GM19351 (cell line): Measurements from ENCODE around the gene NTM.

Experiments
- ATAC-seq: cut with Tn5 transposase; IDR thresholded peaks from one replicate; pipeline ENCODE4 v1.9.1; 2021; ENCODE audit warnings: mild to moderate bottlenecking, moderate library complexity; ENCODE audit not compliant: unreplicated experiment

The NTM gene

DNA sequence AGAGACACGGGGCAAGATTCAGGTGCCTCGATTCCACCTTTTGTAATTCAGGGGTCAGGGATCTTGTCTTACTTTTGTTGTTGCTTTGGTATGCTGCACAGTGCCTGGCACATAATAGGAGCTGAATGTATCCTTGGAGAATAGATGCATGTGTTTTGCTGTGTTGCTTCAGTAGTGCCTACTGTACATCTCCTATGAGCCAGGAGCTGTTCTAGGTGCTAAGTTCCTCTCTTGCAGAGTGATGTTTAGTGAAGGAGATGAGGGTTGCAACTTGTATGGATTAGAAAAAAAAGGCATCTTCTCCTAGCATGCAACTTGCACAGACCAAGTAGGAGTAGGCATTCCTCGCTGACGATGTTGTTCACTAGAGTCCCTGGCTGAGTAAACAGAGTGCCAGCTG is 555.4 kb downstream of the NTM start:
- ATAC-seq: no peak

DNA sequence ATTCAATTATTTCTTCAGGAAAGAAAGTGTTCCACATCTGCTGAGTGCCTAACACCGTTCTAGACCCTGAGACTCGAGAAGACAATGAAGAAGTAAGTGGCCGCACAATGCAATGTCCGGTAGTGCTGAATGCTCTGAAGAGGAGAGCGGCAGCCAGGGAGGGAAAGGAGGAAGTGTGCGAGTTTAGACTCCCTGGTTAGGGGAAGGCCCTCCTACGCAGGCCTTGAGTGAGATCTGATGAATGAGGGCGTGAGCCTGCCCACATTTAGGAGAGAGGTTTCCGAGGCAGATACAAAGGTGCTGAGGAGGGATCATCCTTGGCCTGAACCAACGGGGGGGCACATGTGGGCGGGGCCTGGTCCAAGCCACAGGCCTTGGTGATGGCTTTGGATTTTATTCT is 558.6 kb downstream of the NTM start:
- ATAC-seq: no peak

DNA sequence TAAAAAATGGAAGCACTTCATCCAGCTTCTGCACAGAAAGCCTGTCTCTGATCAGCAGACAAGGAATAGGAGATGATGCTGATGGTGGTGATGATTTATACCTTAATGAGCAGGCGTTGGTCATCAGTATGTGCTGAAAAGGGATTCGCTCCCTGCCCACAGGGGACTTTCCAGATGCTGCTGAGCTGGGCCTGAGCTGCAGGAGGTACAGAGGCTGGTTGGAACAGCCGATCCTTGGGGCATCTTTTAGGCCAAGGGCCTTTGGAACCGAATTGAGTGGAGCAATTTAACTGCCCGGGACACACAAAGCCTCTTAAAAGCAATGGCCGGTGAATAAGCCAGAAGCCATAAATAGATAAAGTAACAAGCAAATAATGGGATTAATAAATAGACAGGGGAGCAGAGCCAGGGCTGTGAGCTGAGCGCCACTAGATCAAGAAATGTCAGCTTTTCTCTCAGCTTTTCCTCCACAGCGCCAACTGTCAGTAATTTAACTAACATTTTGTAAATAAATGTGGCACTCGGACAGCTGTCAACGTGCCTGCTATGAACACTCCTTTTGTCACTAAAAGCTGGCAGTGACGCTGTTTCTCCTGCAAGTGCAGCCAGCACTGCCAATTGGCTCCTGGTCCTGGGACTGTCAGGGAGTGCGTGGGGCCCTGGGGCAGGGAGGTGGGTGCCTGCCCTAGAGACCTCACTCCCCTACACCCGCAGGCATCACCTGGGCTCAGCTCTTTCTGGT is 562.3 kb downstream of the NTM start:
- no peak for ATAC-seq

DNA sequence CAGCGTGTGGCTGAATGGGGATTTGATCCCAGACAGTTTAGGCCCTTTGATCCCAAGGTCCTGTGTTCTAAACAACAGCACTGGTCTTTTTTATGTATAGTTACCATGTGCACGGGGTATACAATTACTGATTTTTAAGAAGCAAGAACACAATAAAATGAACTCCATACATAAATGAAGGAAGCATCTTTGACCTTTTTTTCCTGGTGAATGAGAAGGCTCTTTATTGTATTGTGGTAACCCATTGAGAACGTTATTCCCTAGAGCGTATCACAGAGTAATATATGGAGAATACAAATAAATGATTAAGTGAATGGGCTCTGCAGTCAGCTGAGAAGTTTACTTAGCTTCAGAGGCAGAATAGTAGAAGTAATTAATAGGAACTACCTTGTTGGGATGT is 563.6 kb downstream of the NTM start:
- ATAC-seq: no peak

DNA sequence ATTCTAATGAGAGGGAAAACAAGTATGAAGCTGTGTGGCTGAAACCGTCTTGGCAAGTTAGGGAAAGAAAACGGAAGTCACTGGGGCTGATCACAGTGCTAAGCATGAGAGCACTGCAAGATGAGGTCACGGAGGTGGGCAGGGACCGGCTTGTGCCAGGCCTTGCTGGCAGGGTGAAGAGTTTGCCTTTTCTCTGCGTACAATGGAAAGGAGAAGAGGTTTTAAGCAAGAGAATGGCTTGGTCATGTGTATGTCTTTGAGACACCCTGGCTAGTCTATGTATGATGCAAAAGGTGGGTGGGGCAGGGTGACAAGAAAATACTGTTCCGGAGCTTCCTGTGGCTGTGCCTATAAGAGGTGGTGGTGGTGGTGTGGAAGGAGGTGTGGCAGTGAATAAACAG is 567.9 kb downstream of the NTM start:
- no peak for ATAC-seq

DNA sequence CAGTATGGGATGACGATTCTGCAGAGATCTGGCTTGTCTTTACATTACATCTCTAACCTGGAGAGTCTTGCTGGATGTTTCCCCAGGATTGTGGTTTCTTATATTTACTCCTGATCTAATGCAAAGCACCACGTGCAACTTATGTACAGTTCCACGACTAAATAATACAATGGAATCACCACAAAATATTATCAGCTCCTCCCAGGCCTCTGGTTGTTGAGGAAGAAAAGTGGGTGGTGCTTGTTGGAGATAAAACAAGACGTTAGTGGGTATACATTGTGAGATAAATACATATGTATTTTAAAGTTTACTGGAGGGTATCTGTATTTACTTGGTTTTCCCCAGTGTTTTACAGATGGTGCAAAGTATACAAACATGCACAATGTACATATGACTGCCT is 569.7 kb downstream of the NTM start:
- no peak for ATAC-seq

DNA sequence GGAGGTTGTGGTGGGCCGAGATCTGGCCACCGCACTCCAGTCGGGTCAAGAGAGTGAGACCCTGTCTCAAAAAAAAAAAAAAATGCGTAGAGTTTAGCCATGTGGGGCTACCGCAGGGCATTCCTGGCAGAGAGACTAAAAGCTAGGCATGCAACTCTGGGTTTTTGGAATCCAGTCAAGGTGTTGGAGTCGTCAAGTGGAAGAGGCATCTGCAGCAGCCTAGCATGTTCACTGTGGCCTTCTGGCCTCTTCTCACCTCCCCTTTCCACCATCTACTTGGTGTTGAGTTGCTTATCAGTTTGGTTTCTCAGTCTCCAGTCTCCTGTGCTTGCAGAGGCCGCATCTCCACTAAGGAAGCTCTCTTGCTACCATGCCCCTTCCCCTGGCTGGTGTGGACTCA is 572.5 kb downstream of the NTM start:
- ATAC-seq: no peak

DNA sequence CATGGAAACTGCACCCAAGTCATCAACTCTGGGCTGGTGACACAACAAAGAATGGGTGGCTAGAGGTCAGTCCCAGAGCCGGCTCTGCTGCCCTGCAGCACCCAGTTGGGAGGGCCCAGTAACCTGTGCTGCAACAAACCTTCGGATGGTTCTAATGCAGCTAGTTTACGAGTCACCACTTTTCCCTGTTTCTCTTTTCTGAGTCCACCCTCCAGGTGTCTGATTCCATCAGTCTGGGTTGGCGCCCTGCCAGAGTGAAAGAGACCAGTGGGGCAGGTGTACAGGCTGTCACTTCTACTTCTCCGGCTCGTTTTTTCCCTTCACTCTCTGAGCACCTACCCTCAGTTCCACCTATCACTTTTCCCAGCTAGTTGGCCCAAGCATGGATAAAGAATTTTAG is 572.9 kb downstream of the NTM start:
- no peak for ATAC-seq

DNA sequence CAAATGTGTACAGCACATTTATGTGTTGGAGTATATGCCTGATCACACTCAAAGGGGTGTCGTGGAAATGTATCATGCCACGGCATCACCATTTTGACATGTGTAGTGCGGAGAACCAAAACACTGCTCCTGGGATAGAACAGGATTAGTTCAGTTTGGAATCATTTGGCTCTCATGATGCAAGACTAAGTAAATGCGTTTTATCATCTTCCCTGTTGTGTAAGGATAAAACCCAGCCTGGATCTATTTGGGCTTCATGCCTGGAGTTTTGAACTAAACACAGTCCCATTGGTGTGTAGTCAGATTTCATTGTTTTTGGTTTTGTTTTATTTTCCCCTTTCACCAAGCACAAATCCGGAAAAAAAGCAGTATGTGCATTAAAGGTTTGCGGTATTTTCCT is 574.3 kb downstream of the NTM start:
- no peak for ATAC-seq

DNA sequence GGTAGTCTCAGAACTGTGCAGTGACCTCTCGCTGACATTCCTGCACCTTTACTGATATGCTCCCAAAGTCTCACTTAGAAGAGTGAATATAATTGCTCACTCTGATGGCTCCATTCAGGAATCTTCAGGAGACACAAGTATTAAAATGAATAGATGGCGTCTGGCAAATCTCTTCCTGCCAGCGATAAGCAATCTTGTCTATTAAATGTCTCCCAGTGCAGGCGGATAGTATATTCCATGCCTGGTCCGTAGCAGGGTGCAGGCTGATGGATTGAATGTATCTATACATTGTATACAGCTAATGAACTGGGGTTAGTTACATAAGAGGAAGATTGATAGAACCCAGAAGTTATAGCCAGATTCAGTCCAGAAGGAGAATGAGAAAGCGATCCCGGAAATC is 575.3 kb downstream of the NTM start:
- ATAC-seq: no peak

DNA sequence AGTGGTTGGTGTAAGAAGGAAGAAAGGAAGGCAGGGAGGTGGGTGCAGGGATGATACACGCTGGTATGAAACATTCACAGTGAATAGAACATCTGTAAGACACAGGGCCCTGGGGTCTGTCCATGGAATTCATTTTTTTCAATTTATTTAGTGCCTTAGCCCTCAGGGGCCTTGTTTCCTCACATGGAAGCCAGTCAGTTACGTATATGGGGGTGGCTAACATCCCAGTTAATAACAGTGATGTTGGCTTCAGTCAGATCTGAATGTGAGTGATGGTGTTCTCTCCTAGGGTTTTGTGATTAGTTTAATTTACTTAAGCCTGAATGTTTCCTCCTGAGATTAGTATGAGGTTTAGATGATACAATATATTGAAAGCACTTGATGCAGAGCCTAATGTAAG is 577.1 kb downstream of the NTM start:
- no peak for ATAC-seq

DNA sequence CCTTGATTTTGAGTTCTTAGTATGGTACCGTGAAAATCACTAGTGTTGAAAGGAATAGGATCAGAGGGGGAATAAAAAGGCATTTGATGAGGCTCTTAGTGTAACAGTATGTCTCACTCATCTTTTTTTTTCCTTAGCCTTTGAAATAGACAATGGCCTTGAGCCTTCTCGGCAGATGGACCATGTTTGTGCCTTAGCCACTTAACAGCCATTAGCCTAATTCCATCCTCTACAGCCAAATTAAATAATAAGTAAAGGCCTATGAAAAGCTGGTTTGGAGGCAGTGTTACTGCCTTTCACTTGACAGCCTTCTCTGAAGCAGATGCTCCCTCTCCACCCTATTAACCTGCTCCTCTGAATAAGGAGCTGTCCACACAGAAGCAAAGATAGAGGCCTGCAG is 580.7 kb downstream of the NTM start:
- ATAC-seq: no peak

DNA sequence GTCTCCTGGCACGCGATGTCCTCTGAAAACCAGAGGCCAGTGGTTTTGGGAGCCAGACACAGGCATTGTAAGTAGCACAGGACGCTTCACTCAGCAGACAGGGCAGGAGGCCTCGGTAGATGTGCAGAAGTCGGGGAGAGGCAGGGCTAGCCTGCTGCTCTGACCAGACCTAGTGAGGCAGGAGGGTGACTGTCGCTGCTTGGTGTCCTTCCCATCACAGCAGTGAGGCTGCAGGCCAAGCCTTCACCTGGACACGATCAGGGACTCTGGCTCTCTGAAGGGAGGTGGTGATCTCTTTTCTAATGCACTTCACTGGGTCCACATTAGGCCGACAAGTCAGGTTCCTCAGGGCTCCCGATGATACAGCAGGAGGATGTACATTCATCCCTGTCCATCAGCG is 583.7 kb downstream of the NTM start:
- no peak for ATAC-seq

DNA sequence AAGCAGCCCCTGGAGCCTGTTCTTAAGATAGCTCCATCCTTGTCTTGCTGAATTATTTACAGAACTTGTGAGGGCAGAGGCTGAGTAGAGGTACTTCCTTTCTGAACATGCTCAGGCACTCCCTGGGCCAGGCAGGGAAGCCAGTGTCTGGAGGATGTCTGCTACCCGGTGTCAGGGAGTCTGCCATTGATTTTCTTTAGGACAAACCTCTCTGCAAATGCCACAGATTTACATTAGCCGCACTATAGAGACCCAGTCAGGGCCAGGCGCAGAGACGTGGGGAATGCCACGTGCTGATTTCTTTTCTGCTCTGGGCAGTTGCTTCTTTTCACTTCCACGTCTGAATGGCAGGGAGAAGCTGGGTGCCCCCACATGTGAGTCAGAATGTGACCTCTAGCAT is 585.5 kb downstream of the NTM start:
- no peak for ATAC-seq

DNA sequence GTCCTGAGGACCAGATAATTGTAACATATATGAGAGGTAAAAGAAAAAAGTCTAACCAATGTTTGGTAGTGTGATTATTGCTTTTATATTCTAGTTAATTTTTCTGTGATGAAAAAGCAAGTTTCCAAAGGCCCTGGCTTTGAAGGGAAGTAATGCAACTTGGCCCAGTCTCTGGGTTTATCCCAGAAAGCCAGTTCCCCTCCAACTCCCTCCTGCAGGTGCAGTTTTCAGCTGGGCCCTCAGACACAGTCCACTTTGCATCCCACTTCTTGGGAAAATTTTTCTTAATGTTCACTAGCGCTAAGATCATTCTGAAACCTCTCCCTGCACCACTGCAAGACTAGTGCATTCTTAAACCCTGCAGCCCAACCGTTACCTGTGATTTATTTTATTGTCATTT is 586.8 kb downstream of the NTM start:
- no peak for ATAC-seq

DNA sequence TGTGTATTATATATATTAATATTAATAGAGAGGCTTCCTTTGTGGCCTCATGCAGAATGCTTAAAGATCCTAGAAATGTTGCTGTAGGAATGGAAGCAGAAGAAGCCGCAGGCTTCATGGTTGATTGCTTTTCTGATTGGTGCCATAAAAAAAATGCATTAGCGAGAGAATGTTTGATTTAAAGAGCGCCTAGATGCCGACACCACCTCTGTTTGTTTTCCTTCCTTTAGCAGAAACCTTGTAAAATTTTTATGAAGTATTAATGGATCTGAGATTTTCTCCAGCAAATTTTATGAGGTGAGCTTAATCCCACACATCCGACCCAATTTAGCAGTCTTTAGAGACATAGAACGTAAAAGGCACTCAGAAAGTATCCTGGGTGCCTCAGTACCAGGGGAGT is 587.5 kb downstream of the NTM start:
- no peak for ATAC-seq

DNA sequence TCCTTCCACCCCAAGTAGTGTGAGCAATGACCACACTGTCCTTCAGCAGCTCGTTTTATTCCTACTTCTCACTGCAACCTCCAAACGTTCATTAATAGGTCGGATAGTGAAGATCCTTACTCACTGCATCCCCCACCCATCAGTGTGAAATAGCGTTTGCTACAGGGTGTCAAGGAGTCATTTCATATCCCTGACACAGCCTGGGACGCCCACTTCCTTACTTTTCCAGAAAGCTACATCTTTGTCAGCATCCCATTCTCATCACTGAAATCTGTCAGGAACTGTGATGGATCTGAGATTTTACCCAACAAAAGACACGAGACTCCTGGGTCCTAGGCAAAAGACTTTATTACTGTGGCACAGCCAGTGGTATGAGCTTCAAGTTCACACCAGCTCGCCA is 592.4 kb downstream of the NTM start:
- ATAC-seq: no peak

DNA sequence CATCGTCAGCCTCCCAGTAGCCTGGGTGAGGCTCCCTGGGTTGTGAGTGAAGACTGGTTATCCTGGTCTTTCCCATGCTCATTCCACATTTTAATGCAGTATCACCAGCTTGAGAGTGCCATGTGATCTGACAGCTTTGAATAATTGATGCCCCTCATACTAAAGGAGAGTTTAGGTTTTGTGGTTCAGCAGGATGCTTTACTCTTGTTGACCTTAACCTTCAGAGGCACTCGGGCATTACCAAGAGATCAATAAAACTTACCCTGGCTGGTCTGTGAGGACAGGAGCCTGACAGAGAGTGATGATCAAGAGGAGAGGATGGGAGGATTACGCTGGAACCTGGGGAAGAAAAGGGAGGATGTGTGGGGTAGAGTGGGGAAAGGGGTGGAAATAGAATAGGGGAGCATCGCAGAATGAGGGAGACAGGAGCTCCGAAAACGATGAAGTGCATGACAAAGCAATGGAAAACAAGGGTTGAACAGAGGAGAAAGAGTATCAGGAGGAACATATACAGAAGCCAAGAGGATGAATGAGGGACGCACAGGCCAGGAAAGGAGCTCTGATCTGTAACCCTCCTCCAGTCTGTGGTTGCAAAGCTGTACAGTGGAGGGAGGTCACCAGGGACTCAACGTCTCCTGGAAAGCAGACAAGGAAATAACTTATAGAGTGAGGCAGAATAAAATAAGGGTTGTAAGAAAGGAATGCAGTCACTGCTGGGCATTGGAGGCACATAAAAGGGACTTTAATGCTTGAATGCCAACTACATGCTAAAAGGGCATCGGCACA is 594.5 kb downstream of the NTM start:
- ATAC-seq: no peak

DNA sequence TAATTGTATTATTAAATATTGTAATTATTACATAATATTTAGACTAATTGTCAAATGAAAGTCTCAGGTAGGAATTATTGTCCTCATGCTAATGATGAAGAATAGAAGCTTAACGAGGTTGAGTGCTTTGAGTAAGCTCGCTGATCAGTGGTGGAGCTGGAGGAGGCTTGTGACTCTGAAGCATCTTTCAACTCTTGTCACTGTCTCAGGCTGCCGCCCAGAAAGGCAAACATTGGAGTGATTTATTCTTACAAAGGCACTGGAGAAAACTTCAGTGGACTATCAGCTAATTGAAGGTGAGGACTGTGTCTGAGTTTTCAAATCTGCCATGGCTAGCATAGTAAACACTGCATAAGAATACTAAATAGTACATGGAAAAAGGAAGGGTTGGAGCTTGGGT is 595.1 kb downstream of the NTM start:
- ATAC-seq: no peak

DNA sequence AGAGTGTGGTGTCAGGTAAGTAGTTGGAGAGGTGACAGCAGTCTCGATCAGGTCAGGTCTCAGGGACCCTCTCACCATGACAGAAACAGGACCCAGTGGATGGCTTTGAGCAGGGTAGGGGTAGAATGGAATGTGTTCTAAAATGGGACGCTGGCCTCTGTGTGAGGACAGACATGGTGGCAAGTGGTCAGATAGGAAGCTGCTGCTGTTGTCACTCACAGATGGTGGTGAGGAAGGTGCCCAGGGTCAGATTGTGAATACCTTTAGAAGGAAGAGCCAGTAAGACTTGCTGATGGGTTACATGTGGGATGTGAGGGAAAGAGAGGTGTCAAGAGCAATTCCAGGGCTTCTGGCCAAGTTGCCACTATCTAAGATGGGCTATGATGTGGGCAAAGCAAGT is 596.3 kb downstream of the NTM start:
- ATAC-seq: no peak

DNA sequence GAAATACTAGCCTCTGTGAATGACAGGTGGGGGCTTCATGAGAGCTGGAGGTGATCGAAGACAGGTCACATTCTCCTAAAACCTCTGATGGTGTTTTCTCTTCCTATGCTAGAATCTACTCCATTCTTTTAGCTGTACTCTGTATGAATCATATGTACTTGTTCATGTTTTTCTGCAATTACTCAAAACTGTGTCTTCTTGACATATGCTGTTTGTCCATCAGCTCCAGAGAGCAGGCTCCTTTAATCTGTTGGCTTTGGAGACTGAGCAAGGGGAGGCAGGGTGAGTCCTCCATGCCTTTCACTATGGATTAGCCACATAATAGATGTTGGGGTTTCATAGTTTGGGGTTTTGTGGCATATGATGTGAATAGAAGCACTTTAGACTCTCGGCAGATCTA is 598.8 kb downstream of the NTM start:
- no peak for ATAC-seq

DNA sequence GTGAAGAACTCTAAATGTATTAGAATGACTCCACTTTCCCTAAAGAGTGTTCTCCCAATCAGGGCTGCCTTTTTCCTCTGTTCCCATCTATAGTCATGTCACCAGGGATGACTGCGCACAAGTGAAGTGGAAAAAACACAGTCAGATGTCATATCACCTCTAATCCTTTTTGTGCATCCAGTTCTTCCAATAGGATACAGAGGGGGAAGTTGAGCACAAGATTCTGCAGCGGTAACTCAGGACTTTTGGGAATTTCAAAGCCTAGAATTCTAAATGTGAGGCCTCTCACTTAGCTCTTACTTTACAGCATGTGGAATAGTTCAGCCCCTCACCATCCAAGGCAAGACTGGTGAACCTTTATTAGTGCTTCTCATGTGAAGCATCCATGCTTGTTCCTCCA is 602.6 kb downstream of the NTM start:
- no peak for ATAC-seq

DNA sequence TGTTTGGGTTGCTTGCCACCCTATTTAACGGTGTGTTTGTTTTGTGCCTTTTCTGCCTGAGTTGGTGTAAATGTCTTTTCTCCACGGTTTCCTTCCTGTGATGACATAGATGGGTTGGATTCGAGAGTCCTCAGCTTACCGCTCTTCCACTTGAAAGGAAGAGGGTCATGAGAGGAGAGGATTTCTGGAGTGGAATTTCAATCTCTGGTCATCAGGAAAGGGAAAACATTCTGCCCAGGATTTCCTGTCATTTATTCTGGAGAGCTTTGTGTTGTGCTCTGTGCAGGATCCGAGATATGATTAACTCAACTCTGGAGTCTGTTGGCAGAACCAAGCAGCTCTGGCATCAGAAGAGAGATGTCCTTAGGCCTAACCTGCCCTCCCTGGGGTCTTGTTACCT is 605.2 kb downstream of the NTM start:
- ATAC-seq: no peak
